K562 (cell line): Measurements from ENCODE around the gene MEAF6. TPM values are rescaled to one million over a fixed set of nuclear protein-coding genes. Genes with fewer than 3 reads are reported as not detected.

Source experiments
- CBX3 ChIP-seq, 2 experiments: IDR thresholded peaks; 1 replicate in 1 of 2; 2 replicates in 1 of 2; pipeline ENCODE4 v1.6.1; 2012; ENCODE audit warnings: inconsistent platforms in 2 of 2, low read length in 2 of 2, borderline replicate concordance in 1 of 2, control low read depth in 1 of 2
- EP300 ChIP-seq: IDR thresholded peaks from 2 replicates; pipeline ENCODE4 v1.6.1; 2012; ENCODE audit warnings: low read length, improper control_type of control experiment
- FOSL1 ChIP-seq: fragments of 200-800 bp; sonication (Bioruptor generic); conservative IDR thresholded peaks from 2 replicates; pipeline ENCODE4 v1.6.1; 2016; ENCODE audit warnings: missing genetic modification characterization, missing compliant biosample characterization
- GATAD2A ChIP-seq: fragments of 450-650 bp; IDR thresholded peaks from 2 replicates; pipeline ENCODE4 v1.6.1; 2017
- HDAC8 ChIP-seq: fragments of 450-650 bp; IDR thresholded peaks from 2 replicates; pipeline ENCODE4 v1.6.1; 2016; ENCODE audit warnings: mild to moderate bottlenecking, missing genetic modification characterization, moderate library complexity, missing compliant biosample characterization
- MIER1 ChIP-seq: fragments of 450-650 bp; IDR thresholded peaks from 2 replicates; pipeline ENCODE4 v1.6.1; 2016; ENCODE audit warnings: antibody characterized with exemption, mild to moderate bottlenecking, low read depth
- NBN ChIP-seq: fragments of 450-650 bp; IDR thresholded peaks from 2 replicates; pipeline ENCODE4 v1.6.1; 2016; ENCODE audit warnings: low read depth, mild to moderate bottlenecking
- NFE2L1 ChIP-seq: fragments of 450-650 bp; IDR thresholded peaks from 2 replicates; pipeline ENCODE4 v1.6.1; 2016; ENCODE audit warnings: missing genetic modification characterization, low read depth, mild to moderate bottlenecking, missing compliant biosample characterization, moderate library complexity, borderline replicate concordance
- NR2F6 ChIP-seq: fragments of 450-650 bp; formaldehyde crosslinking; IDR thresholded peaks from 2 replicates; pipeline ENCODE4 v1.4.0; 2020; ENCODE audit warnings: mild to moderate bottlenecking
- NRF1 ChIP-seq, 2 experiments: fragments of 450-650 bp; IDR thresholded peaks in 1 of 2; conservative IDR thresholded peaks in 1 of 2; 2 replicates each; pipeline ENCODE4 v1.6.1; 2014; ENCODE audit warnings: mild to moderate bottlenecking in 2 of 2
- PCBP2 ChIP-seq: fragments of 200-400 bp; formaldehyde crosslinking; IDR thresholded peaks from 2 replicates; pipeline ENCODE4 v1.6.1; 2018; ENCODE audit warnings: low read length, low read depth, mild to moderate bottlenecking, moderate library complexity; ENCODE audit not compliant: poor library complexity, severe bottlenecking
- POLR2H ChIP-seq: IDR thresholded peaks from 2 replicates; pipeline ENCODE4 v1.6.1; 2016; ENCODE audit warnings: missing genetic modification characterization, low read depth, mild to moderate bottlenecking, control low read depth, missing compliant biosample characterization, moderate library complexity
- SMARCA5 ChIP-seq: fragments of 450-650 bp; IDR thresholded peaks from 2 replicates; pipeline ENCODE4 v1.6.1; 2016
- SMARCB1 ChIP-seq: IDR thresholded peaks from 2 replicates; pipeline ENCODE4 v1.6.1; 2011; ENCODE audit warnings: improper control_type of control experiment, low read depth; ENCODE audit not compliant: insufficient read length
- TCF7L2 ChIP-seq: fragments of 150-350 bp; IDR thresholded peaks from 2 replicates; pipeline ENCODE4 v1.6.1; 2016; ENCODE audit warnings: low read depth, mild to moderate bottlenecking, low read length, moderate library complexity
- ZFP30 ChIP-seq: fragments of 250-450 bp; sonication (Bioruptor Pico); IDR thresholded peaks from 2 replicates; pipeline ENCODE4 v1.8.0; 2022; ENCODE audit warnings: moderate library complexity, mild to moderate bottlenecking, inconsistent platforms, borderline replicate concordance
- polyA plus RNA-seq, 8 experiments: library from polyadenylated mRNA; depleted of rRNA in 4 of 8; stranded (reverse) in 5 of 8; unstranded in 3 of 8; fragments of >200 nt; fragmentation: Nextera tagmentation in 2 of 8; fragmentation: Illumina TruSeq in 1 of 8; extraction: Ambion mirVana in 2 of 8; extraction: Trizol in 1 of 8; gene quantifications; 2 replicates each; pipeline versions ENCODE4 v1.2.1 to v1.2.3, GENCODE V29; 2011 to 2014; ENCODE audit warnings: inconsistent platforms in 1 of 8, missing spikeins in 1 of 8
- total RNA-seq, 7 experiments: library from RNA; depleted of rRNA in 6 of 7; stranded (reverse); fragments of >200 nt in 6 of 7; fragmentation: Illumina TruSeq in 2 of 7; extraction: Trizol in 2 of 7; gene quantifications; 2 replicates each; pipeline versions ENCODE4 v1.2.1 to v1.2.3, GENCODE V29; 2011 to 2021; ENCODE audit warnings: low replicate concordance in 1 of 7
- TF ChIP-seq, protein P1 (sequence below), 2 experiments: fragments of 450-650 bp; IDR thresholded peaks; 2 replicates each; pipeline ENCODE4 v1.6.1; 2016
- TF ChIP-seq, protein P2 (sequence below), 2 experiments: IDR thresholded peaks; 2 replicates each; pipeline ENCODE4 v1.6.1; 2012; ENCODE audit warnings: improper control_type of control experiment in 2 of 2, low read depth in 2 of 2, low read length in 2 of 2, borderline replicate concordance in 1 of 2
- TF ChIP-seq, protein P3 (sequence below): sonication (generic); formaldehyde crosslinking; IDR thresholded peaks from 2 replicates; pipeline ENCODE4 v1.8.0; 2022; ENCODE audit warnings: missing genetic modification reagents, mild to moderate bottlenecking, moderate library complexity, borderline replicate concordance
- TF ChIP-seq, protein P4 (sequence below): fragments of 250-450 bp; sonication (Bioruptor Pico); IDR thresholded peaks from 2 replicates; pipeline ENCODE4 v1.5.0; 2021

MEAF6 gene
- total and polyA plus RNA-seq, 9 of the 15 experiments (the other 6 are each of a cell fraction or from before 2014, with no cell fraction given) = 55.0 to 151 (median 92.3) TPM

DNA sequence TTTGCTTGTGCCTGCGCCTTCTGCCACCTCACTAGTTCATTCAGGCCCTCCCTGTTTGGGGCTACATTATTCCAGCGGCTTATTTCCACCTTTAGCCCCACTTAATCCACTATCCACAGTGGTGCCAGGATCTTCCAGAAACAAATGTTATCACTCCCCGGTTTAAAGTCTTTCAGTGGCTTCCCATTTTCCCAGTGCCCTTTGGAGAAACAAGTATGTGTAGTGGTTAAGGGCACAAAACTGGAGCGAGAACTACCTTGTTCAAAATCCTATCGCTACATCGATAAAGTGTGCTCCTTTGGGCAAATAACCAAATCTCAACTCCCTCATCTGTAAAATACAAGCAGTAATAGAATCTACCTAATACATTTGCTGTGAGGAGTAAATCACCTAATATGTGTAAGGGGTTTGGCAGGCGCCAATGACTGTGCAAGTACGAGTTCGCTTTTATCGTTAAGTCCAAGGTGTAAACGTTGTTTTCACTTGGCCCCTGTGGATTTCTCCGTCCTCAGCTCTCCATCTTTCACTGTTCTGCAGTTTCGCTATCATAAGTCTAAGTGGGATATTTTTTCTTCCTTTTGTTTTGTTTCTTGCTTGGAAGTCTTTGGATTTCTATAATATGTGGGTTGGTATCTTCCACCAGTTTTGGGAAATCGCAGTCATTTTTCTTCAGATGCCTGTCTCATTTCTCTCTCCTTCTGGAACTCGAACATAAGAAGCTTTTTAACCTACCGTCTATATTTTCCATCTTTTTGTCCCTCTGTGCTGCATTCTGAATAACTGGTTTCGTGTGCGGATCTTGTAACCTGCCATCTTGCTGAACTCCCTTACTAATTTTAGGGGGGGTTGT lies 844 bp upstream of the MEAF6 start (continued):
- no peak for TF ChIP-seq NBN
- TF ChIP-seq, protein P1, sequence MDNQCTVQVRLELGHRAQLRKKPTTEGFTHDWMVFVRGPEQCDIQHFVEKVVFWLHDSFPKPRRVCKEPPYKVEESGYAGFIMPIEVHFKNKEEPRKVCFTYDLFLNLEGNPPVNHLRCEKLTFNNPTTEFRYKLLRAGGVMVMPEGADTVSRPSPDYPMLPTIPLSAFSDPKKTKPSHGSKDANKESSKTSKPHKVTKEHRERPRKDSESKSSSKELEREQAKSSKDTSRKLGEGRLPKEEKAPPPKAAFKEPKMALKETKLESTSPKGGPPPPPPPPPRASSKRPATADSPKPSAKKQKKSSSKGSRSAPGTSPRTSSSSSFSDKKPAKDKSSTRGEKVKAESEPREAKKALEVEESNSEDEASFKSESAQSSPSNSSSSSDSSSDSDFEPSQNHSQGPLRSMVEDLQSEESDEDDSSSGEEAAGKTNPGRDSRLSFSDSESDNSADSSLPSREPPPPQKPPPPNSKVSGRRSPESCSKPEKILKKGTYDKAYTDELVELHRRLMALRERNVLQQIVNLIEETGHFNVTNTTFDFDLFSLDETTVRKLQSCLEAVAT (IDR thresholded peaks at IDR 0.05) = peak in 1 of 2 experiments; percentile 34; a peak in 2 of 4 replicates
- TF ChIP-seq ZFP30 (CRISPR knock-in tag) = no peak
- no peak for TF ChIP-seq PCBP2
- 0 out of 2 replicates have a peak, but pooled peaks have one; percentile 14 for TF ChIP-seq GATAD2A
- TF ChIP-seq MIER1 = peak; percentile 50; the same call in 1 of the 2 replicates
- TF ChIP-seq HDAC8 (tag) = no peak
- no peak for TF ChIP-seq NR2F6
- no peak for TF ChIP-seq EP300
- TF ChIP-seq SMARCB1 = no peak
- no peak for TF ChIP-seq NFE2L1 (tag)
- TF ChIP-seq POLR2H (tag) = 0 out of 2 replicates have a peak, but pooled peaks have one; percentile 26
- TF ChIP-seq FOSL1 (tag) = 0 out of 2 replicates have a peak, but pooled peaks have one; percentile 29
- TF ChIP-seq, protein P2, sequence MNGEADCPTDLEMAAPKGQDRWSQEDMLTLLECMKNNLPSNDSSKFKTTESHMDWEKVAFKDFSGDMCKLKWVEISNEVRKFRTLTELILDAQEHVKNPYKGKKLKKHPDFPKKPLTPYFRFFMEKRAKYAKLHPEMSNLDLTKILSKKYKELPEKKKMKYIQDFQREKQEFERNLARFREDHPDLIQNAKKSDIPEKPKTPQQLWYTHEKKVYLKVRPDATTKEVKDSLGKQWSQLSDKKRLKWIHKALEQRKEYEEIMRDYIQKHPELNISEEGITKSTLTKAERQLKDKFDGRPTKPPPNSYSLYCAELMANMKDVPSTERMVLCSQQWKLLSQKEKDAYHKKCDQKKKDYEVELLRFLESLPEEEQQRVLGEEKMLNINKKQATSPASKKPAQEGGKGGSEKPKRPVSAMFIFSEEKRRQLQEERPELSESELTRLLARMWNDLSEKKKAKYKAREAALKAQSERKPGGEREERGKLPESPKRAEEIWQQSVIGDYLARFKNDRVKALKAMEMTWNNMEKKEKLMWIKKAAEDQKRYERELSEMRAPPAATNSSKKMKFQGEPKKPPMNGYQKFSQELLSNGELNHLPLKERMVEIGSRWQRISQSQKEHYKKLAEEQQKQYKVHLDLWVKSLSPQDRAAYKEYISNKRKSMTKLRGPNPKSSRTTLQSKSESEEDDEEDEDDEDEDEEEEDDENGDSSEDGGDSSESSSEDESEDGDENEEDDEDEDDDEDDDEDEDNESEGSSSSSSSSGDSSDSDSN (IDR thresholded peaks at IDR 0.05; ENCODE audit: borderline replicate concordance in 1 of 2, low read depth in 2 of 2, low read length in 2 of 2) = 0 out of 4 replicates have a peak, but pooled peaks of 1 of the 2 experiments have one; percentile 17
- TF ChIP-seq NRF1 (conservative IDR thresholded peaks at IDR 0.05 in 1 of 2, IDR thresholded peaks at IDR 0.05 in 1 of 2) = no peak
- TF ChIP-seq SMARCA5 = 0 out of 2 replicates have a peak, but pooled peaks have one; percentile 18
- TF ChIP-seq, protein P3, sequence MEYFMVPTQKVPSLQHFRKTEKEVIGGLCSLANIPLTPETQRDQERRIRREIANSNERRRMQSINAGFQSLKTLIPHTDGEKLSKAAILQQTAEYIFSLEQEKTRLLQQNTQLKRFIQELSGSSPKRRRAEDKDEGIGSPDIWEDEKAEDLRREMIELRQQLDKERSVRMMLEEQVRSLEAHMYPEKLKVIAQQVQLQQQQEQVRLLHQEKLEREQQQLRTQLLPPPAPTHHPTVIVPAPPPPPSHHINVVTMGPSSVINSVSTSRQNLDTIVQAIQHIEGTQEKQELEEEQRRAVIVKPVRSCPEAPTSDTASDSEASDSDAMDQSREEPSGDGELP (CRISPR knock-in tag) = no peak
- TF ChIP-seq CBX3 (IDR thresholded peaks at IDR 0.05; ENCODE audit: borderline replicate concordance in 1 of 2, low read length in 2 of 2) = 0 out of 3 replicates have a peak, but pooled peaks of 1 of the 2 experiments have one; percentile 1
- TF ChIP-seq, protein P4, sequence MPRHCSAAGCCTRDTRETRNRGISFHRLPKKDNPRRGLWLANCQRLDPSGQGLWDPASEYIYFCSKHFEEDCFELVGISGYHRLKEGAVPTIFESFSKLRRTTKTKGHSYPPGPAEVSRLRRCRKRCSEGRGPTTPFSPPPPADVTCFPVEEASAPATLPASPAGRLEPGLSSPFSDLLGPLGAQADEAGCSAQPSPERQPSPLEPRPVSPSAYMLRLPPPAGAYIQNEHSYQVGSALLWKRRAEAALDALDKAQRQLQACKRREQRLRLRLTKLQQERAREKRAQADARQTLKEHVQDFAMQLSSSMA = no peak
- TF ChIP-seq TCF7L2 = no peak
